Peyer's patch (tissue), 4 donors: ENCODE measurements around the gene SMURF2.

Experiments
- POLR2A ChIP-seq, 2 donors: fragments of 450-650 bp; IDR thresholded peaks; one replicate each; pipeline ENCODE4 v1.5.1; 2017; ENCODE audit warnings: antibody characterized with exemption in 2 of 2, mild to moderate bottlenecking in 2 of 2, moderate library complexity in 2 of 2
- TF ChIP-seq, protein P1 (sequence below), 6 experiments: fragments of 450-650 bp in 4 of 6; fragments of 200-600 bp in 2 of 6; sonication (generic) in 1 of 6; IDR thresholded peaks; one replicate each; pipeline ENCODE4 v1.5.1; 2017 to 2019; ENCODE audit warnings: antibody characterized with exemption in 6 of 6, mild to moderate bottlenecking in 3 of 6, moderate library complexity in 1 of 6

DNA sequence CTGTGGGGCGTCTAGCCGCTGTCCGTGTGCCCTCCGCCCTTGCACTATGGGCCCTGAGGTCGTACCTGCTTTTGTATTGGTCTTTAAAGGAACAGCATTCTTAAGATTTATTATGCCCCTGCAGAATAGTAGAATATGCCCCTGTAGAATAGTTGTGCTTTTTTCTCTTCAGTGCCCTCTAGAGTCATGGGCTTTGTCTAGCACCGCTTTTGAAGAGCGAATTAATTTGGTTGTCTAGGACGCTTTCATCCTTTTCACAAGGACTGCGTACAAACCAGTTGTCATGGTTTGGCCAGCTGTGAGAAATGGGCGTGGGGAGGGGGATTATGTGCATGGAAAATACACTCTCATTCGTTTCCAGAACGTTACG lies 154.7 kb downstream of the SMURF2 start:
- TF ChIP-seq, protein P1, sequence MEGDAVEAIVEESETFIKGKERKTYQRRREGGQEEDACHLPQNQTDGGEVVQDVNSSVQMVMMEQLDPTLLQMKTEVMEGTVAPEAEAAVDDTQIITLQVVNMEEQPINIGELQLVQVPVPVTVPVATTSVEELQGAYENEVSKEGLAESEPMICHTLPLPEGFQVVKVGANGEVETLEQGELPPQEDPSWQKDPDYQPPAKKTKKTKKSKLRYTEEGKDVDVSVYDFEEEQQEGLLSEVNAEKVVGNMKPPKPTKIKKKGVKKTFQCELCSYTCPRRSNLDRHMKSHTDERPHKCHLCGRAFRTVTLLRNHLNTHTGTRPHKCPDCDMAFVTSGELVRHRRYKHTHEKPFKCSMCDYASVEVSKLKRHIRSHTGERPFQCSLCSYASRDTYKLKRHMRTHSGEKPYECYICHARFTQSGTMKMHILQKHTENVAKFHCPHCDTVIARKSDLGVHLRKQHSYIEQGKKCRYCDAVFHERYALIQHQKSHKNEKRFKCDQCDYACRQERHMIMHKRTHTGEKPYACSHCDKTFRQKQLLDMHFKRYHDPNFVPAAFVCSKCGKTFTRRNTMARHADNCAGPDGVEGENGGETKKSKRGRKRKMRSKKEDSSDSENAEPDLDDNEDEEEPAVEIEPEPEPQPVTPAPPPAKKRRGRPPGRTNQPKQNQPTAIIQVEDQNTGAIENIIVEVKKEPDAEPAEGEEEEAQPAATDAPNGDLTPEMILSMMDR (IDR thresholded peaks at IDR 0.05) = peak; percentile 9 to 54 (median 45)
- TF ChIP-seq POLR2A (IDR thresholded peaks at IDR 0.05) = no peak
